Stimulated activated naive CD4-positive, alpha-beta T cell (primary cell): ENCODE data around the gene KIF6.
"Not testable (repeated sequence)": the region's sequence is repeated elsewhere in the genome, so short reads cannot be mapped to it uniquely, and the experiment has no call there.

Source experiments
- DNase-seq, 6 experiments: peaks; one replicate each; lab custom pipeline; 2025; lab: John Stamatoyannopoulos, UW

Gene KIF6

DNA sequence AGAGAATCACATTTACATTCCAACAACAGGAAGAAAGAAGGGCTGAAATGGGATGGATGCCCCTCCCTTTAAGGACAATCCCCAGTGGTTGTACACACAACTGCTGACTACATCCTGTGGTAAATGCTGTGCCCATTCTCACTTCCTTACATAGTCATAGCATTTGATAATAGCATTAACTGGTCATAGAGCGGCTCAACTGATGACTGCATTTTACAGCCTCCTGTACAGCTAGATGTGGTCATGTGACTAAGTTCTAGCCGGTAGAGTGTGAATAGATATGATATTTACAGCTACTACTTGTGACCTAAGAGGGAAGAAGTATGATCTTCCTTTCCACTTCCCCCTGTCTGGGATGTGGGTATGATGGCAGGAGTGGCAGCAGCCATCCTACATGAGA lies 435.7 kb downstream of the KIF6 start:
- DNase-seq: no peak

DNA sequence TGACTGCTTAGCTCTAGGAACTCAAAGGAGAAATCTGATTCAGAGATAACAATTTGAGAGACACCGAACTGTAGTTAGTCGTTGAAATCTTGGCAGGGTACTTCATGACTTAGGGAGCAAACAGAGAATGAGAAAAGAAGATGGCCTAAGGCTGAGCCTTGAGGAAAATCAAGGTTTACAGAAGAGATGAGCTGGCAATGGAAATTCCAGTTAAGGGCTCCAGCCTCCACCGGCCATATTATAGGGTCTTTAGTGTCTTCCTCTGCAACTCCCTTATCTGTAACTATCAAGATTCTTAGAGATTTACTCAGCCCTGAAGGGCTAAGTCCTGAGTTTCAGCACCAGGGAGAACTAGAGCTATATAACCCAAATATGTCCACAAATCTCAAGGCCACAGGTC lies 437.6 kb downstream of the KIF6 start:
- no peak for DNase-seq

DNA sequence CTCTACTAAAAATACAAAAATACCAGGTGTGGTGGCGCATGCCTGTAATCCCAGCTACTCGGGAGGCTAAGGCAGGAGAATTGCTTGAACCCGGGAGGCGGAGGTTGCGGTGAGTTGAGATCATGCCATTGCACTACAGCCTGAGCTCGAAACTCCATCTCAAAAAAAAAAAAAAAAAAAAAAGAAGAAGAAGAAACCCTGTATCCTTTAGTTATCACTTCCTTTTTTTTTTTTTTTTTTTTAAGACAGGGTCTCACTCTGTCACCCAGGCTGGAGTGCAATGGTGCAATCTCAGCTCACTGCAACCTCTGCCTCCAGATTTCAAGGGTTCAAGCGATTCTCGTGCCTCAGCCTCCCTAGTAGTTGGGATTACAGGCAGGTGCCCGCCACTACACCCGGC lies 438.6 kb downstream of the KIF6 start:
- DNase-seq: not testable (repeated sequence)

DNA sequence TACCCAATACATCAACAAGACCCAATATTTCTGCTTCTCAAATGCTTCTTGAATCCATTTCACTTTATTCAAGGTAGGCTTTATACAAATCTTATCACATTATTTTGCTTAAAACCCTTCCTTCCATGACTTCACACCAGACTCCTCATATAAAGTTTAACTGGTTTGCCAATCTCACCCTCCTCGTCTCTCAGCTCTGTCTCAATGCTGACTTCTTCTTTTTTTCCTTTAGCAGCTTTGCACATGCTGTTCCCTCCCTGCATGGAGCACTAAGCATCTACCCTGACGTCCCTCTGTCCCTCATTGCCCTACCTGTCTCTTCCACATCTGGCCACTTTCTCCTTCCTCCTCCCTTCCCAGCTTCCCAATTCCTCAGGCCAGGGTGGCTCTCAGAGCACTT lies 442.4 kb downstream of the KIF6 start:
- DNase-seq: no peak

DNA sequence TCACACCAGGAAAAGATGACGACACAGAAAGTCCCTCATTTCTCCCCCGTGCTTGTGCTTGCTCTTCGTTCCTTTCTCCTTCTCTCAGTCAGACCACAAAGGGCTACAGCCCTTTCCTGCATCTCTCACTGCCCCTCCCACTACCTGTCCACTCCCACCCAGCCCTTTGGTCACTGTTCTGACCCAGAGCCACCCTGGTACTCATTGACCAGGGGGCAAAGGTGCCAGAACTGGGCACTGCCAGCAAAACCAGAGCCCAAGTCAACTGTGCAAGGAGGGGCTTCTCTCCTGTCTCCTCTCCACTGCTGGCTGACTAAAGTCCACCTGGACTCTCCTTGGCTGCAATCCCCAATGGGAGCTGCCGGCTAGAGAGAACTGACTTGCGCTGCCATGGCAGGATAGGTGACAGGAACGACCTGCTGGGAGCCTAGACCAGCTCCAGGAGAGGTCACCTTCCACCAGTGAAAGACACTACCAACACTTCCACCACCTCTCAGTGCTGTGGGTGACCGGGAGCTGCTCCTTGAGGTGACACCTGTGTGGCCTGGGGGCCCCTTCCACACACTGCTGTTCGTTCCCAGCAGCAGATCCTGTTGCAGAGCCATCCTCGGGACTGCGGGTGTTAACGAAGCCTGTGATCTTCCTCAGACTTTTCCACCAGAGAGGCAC lies 443.8 kb downstream of the KIF6 start:
- no peak for DNase-seq

DNA sequence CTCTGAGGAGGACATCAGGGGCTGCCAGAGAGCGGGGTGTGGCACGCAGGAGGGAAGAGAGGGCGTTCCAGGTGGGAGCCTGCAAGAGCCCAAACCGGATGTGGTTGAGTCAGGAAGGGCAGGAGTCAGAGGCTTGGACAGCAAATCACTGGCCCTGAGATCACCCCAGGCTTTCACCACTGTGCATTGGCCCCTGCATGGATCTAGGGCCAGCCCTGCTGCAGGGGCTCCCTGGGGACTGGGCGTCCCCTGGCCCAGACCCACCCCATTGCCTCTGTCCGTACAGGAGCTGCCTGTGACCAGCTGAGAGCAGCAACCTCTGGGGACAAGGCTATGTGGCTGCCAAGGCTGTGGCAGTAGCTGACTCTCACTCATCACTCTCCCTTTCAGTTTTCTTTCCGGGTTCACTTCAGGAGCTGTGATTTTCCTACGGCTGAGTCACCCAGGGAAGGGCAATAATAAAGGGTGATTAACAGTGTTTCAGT lies 444.9 kb downstream of the KIF6 start:
- no peak for DNase-seq
